T1000 (cell line): ENCODE data around the gene IL24.
"Not testable (repeated sequence)": the region's sequence is repeated elsewhere in the genome, so short reads cannot be mapped to it uniquely, and the experiment has no call there.

Experiments
- DNase-seq: peaks from one replicate; lab custom pipeline; 2025; ENCODE audit warnings: mixed read lengths; lab: John Stamatoyannopoulos, UW

IL24 gene

DNA sequence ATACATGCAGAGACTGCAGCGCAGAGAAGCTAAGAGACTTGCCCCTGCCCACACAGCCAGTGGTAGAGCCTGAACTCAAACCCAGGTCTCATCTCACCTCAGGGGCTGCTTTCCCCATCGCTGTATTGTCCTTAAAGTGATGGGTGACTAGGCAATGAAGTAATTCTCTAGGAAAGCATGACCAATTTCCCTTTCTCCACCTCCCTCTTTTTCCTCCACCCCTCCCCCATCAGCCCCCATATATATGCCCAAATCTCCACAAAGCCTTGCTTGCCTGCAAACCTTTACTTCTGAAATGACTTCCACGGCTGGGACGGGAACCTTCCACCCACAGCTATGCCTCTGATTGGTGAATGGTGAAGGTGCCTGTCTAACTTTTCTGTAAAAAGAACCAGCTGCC is at the start of gene IL24:
Gene IL24 (plus strand): TSS at position 269 of the 400 bp plus-strand sequence. CDS start 390 bp downstream, outside the sequence.
- DNase-seq: no peak

- no peak for DNase-seq
Observed at GRCh38 chr1:206847946-206848345, 49.3 kb upstream of the IL24 start.

DNA sequence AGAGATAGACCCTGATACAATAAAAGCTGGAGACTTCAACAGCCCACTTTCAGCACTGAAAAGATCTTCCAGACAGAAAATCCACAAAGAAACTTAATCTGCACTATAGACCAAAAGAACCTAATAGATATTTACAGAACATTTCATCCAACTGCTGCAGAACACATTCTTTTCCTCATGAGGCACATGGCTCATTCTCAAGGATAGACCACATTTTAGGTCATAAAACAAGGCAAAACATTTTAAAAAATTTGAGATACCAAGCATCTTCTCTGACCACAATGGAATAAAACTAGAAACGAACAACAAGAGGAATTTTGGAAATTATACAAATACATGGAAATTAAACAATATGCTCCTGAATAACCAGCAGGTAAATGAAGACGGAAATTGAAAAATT is 46.8 kb upstream of the IL24 start:
- no peak for DNase-seq

- DNase-seq: no peak
Observed at GRCh38 chr1:206851341-206852010, 45.8 kb upstream of the IL24 start.

DNA sequence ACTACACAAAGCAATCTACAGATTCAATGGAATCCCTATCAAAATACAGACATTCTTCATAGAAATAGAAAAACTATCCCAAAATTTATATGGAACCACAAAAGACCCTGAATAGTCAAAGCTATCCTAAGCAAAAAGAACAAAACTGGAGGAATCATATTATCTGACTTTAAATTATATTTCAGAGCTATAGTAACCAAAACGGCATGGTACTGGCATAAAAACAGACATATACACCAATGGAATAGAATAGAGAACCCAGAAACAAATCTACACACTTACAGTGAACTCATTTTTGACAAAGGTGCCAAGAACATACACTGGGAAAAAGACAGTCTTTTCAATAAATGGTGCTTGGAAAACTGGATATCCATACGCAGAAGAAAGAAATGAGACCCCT is 44.6 kb upstream of the IL24 start:
- not testable (repeated sequence) for DNase-seq

GRCh38 chr1:206853696-206854095 is 43.5 kb upstream of the IL24 start:
- not testable (repeated sequence) for DNase-seq

DNA sequence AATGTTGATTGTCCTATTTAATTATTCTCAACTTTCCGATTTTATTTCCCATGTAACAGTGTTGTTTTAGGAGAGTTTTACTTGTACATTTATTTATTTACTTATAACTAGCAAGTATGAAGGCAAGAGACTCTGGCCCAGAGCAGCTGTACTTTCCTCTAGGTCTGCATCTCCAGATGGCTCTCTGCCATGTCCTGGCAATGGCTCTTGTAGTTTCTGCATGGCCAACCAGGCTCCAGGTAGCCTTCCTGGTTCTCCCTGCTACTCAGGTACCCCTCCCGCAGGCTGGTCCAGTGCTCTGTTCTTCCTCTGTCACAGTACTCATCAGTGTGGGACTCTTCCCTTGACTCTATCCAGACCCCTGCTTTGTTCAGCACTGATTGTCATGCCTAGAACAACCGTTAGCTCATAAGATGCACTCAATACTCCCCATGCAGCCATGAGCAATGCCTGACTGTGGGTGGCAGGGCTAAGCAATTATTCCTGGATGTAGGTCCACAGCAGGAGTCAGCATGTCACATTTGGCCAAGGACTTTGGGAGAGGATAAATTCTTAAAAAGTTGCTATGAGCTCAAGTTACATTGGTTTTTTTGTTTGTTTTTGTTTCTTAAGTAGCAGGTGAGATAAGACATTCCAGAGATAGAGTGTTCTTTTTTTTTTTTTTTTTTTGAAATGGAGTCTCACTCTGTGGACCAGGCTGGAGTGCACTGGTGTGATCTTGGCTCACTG is 42.7 kb upstream of the IL24 start:
- DNase-seq: no peak

GRCh38 chr1:206855859-206856258 is 41.4 kb upstream of the IL24 start:
- DNase-seq: no peak

DNA sequence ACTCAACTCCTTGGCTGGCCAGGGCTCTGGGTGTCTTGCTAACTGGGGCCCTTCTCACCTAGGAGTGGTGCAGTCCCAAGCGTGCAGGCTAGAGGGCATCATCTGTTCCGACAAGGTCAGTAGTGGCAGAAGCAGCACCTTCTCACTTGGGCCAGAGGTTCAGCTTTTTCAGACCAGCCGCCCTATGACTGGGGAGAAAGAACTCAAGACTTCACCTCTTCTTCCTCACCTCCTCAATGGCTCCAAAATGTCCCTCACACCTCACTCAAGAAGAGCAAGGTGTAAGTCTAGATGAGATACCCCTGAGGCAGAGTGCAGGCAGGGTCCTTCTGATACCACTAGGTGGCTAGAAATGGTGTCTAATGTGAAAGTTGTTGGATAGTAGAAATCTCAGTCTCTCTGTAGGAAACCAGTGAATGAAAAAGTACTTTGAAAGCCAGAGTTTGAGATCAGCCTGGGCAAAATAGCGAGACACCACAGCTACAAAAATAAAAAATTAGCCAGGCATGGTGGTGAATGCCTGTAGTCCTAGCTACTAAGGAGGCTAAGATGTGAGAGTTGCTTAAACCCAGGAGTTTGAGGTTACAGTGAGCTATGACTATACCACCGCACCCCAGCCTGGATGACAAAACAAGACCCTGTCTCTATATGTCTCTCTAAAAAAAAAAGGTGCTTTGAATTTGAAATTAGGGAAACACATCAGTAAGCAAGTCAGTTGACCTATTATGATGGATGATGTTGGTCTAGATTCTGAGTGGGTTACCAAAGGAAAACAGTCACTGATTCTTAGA is 40.4 kb upstream of the IL24 start:
- DNase-seq: no peak

DNA sequence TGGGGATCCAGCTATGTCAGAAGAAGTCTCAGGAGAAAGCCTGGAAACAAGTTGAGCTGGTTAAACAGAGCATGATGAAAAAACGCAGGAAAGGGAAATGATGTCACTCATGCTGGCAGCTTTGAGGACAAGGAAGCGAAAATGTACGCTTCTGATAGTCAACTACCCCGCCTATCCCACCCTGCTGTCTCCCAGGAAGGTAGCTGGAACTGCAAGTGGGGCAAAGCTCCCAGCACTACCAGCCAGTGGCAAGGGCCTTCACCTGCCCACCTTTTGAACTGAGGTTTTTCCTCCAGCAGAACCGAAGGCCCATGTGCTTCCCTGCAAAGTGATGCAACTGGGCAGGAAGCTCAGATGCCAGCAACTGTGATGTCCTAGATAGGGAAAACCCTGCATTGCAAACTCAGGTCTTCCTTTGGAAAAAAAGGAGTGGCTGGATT is 38.1 kb upstream of the IL24 start:
- no peak for DNase-seq

GRCh38 chr1:206860165-206860564 is 37.1 kb upstream of the IL24 start:
- no peak for DNase-seq

- no peak for DNase-seq
Observed at GRCh38 chr1:206863266-206863665, 34.0 kb upstream of the IL24 start.

- DNase-seq: no peak
Observed at GRCh38 chr1:206864939-206865671, 32.1 kb upstream of the IL24 start, which contains the start of gene IL20. Gene IL20 (plus strand): TSS chr1:206865623. CDS start chr1:206865853, 230 bp downstream.

DNA sequence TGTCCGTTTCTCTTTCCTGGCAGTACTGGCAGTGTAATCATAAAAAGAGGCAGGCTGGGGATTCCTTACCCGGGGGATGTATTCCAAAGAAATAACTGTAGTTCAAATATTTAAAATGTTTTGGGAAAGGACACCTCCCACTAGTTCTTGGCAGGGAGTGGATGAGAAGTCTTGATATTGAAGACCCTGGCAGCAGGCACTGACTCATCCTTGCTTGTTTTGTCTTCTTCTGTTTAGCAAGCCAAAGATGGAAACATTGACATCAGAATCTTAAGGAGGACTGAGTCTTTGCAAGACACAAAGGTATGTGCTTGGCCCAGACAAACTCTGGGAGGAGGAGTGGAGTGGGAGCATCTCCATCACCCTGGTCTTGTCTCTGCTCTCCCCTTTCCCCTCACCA is 31.2 kb upstream of the IL24 start:
- no peak for DNase-seq

- DNase-seq: no peak
Observed at GRCh38 chr1:206867239-206867638, 30.0 kb upstream of the IL24 start.

GRCh38 chr1:206867716-206868115 is 29.5 kb upstream of the IL24 start:
- DNase-seq: no peak

- no peak for DNase-seq
Observed at GRCh38 chr1:206868264-206868663, 29.0 kb upstream of the IL24 start.

GRCh38 chr1:206872139-206872538 is 25.1 kb upstream of the IL24 start:
- no peak for DNase-seq

DNA sequence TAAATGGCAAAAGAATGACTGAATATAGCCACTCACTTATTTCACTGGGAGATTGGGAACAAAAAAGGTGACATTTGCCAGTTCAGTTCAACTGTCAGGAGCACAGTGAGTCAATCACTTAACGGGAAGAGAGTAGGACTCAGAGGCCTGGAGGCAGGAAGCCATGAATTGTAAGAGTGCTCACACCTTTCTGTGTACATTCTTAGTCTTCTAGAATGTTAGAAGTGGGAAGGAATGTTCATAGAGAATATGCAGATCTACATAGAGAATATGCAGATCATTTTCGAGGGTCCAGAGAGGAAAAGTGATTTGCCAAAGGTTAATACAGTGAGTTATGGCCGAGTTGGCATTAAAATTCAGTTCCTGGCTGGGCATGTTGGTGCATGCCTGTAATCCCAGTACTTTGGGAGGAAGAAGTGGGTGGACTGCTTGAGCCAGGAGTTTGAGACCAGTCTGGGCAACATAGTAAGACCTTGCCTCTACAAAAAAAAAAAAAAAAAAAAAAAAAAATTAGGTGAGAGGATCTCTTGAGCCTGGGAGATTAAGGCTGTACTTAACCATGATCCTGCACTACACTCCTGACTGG is 23.5 kb upstream of the IL24 start:
- DNase-seq: no peak

DNA sequence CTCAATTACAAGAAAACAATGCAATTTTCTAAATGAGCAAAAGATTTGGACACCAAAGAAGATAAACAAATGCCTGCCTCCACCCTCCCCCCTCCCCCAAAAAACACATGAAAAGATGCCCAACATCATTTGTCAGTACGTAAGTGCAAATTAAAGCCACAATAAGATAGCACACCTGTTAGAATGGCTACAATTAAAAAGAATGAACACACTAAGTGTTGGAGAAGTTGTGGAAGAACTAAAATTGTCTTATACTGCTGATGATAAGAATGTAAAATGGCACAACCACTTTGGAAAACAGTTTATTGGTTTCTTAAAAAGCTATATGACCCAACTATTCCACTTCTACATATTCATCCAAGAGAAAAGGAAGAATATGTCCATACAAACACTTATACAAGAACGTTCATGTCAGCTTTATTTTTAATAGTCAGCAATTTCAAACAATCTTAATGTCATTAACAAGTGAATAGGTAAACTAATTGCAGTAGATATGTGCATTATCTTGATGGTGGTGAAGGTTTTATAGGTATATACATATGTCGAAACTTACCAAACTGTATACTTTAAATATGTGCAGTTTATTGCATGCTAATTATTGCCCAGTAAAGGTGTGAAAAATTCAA is 21.4 kb upstream of the IL24 start:
- no peak for DNase-seq

- no peak for DNase-seq
Observed at GRCh38 chr1:206878456-206878855, 18.8 kb upstream of the IL24 start.
